ENCODE results near the gene UCKL1.
"Not testable (repeated sequence)": the region's sequence is repeated elsewhere in the genome, so short reads cannot be mapped to it uniquely, and the experiment has no call there.

UCKL1 gene

GRCh38 chr20:63955827-63956663 lies at the start of gene UCKL1:
TSS of gene UCKL1 (minus strand) at chr20:63956416. CDS start at chr20:63956372, 44 bp downstream.
- peak; percentile 86 to 88 for DNase-seq

- DNase-seq = no peak
These were observed 49.2 kb upstream of the UCKL1 start for GRCh38 chr20:64005394-64005793.

GRCh38 chr20:64003960-64004725 lies 47.9 kb upstream of the UCKL1 start:
- DNase-seq = peak in 1 of 2 experiments; percentile 10

- DNase-seq = peak; percentile 28 to 72
These were observed 45.4 kb upstream of the UCKL1 start for GRCh38 chr20:64001607-64002011.

GRCh38 chr20:64000906-64001305 lies 44.7 kb upstream of the UCKL1 start:
- no peak for DNase-seq

GRCh38 chr20:63982937-63983336 lies 26.7 kb upstream of the UCKL1 start:
- DNase-seq = no peak

GRCh38 chr20:63980806-63981728 lies 24.9 kb upstream of the UCKL1 start, which contains the start of gene PRPF6:
TSS of gene PRPF6 (plus strand) at chr20:63981132. CDS start at chr20:63981246, 114 bp downstream.
- DNase-seq = peak; percentile 96 to 98

GRCh38 chr20:63980317-63980805 lies 24.1 kb upstream of the UCKL1 start:
- peak in 1 of 2 experiments; percentile 35 for DNase-seq

- DNase-seq = peak; percentile 70 to 71
These were observed 23.5 kb upstream of the UCKL1 start, which contains the start of gene SAMD10 for GRCh38 chr20:63979557-63980316. TSS of gene SAMD10 (minus strand) at chr20:63979642. CDS start at chr20:63979467, 175 bp downstream.

- DNase-seq = no peak
These were observed 23.0 kb upstream of the UCKL1 start for GRCh38 chr20:63979229-63979556.

GRCh38 chr20:63978319-63979228 lies 22.4 kb upstream of the UCKL1 start:
- peak; percentile 58 to 77 for DNase-seq

- no peak for DNase-seq
These were observed 21.6 kb upstream of the UCKL1 start for GRCh38 chr20:63977739-63978276.

- DNase-seq = no peak
These were observed 20.9 kb upstream of the UCKL1 start for GRCh38 chr20:63976980-63977738.

- not testable (repeated sequence) for DNase-seq
These were observed 20.3 kb upstream of the UCKL1 start for GRCh38 chr20:63976511-63976910.

- DNase-seq = peak; percentile 96 to 99
These were observed 18.4 kb upstream of the UCKL1 start for GRCh38 chr20:63974402-63975200.

- DNase-seq = peak; percentile 75 to 78
These were observed 17.6 kb upstream of the UCKL1 start for GRCh38 chr20:63973636-63974401.

- no peak for DNase-seq
These were observed 16.9 kb upstream of the UCKL1 start for GRCh38 chr20:63973160-63973479.
